CD4-positive, alpha-beta T cell treated with Interleukin-4 for 1 hour (primary cell): ENCODE measurements around the gene DPP4.

ENCODE experiments used
- DNase-seq, 2 donors: peaks; one replicate each; pipeline ENCODE4 v3.0.0-alpha.2; 2020 to 2022

The DPP4 gene

DNA sequence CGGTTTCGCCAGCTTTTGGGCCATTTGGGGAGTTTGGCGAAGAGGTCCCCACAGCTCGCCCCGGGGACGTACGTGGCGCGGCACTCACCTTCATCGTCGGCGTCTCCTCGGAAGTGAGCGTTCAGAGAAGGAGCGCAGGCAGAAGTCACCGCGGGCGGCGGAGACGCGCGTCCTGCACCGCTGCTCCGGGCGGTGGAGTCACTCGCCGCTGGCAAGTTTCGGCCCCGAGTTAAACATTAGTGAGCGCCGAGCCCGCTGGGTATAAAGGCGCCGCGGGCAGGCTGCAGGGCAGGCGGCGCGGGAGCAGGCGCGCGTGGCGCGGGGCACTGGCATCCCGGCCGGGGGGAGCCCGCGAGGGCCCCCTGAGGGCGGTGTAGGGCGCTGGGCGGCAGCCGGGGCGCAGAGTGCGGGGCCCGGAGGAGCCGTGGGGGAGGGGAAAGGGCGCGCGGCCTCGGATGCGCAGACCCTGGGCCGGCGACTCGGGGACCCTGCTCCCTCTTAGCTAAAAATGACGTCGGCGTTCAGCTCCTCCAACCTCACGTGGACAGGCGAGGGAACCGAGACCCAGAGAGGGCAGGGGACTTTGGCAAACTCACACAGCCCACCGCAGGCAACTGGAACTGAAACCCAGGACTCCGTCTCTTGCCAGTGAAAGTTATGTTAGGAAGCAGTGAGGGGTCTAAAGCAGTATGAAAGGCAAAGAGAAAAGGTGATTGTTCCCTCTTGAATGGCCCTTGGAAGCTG lies at the start of gene DPP4:
Gene DPP4, minus strand, starts transcription at position 328 of the 744 bp plus-strand sequence. Its CDS starts 234 bp downstream, at position 94.
- peak; percentile 37 to 51 for DNase-seq

DNA sequence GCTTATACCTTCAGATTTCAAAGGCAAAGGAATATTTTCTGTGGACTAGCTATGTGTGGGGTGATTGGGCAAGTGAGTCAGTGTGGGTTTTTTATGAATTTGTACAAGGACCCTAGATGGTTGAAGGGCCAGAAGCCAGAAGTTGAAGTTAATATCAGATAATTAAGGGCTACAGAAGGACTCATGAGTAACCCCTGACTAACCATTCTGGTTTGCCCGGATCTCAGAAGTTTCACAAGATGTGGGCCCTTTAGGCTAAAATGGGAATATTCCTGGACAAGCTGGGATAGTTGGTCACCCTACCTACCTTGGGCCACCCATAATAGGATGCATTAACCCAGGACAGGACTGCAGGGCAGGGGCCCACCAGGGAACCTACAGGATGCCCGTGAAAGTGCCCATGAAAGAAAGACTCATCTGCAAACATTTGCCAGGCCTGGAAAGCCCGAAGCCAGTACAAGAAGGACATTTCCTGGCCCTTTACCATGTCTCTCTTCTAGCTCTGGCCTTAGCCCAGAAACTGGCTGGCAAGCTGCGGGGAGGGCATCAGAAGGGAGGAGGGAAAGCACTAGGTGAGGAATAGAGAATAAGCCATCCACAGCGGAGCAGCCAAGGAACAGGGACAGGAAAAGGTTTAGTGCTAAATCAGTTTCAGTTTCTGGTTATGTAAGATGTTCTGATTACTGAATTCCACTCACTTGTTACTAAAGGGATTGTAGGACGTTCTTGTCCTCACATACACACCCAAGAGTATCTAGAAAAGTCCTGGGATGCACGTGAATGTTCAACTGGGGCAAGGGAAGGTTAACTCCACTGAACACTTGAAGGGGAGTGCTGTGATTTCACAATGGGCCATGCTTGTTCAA lies 44.4 kb upstream of the DPP4 start:
- DNase-seq: no peak

DNA sequence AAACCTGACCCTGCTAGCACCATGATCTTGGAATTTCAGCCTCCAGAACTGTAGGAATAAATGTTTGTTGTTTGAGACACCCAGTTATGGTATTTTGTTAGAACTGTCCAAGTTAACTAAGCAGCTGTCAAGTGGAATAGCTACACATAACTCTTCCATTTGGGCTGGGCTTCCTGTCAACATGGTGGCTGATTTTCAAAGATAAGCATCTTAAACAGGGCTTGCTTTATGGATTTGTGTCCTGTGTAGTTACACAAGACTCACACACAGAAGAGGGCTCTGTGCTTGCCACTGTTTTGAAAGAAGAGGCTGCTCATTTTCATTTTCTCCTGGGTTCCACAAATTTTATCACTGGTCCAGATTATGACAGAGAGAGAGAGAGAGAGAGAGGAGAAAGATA lies 42.3 kb upstream of the DPP4 start:
- no peak for DNase-seq

DNA sequence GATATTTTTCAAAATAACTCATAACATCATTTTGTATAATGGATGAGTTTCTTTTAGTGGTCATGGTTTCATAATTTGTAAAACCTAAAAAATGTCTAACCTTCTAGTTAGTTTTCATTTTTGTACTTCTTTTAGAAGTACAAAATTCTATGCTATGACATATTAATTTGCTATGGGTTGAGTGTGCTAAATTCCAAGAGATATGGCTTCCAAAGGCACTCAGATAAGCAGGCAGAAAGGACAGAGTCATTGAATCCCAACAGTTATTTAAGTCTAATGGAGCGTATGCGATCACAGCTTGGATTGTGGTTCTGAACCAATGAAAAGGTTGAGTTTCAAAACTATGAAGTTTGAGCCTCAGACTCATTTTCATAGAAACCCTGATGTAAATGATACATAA lies 41.1 kb upstream of the DPP4 start:
- DNase-seq: no peak

DNA sequence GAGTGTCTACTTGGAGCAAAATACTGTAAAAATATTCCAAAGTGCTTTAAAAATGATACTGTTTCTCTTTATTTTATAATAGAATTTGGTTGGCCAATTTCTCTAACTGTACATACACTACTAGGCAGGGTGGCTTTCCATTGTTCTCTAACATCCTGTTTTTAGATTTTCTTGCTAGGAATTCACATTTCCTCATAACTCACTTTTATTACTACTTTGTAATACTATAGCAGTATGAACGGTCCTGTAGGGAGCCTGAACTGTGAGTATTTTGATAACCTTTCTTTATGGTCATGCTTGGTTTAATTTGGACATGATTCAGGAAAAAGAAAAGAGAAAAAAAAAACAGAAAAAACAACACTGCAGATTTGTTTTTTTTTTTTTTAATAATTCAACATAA lies 40.3 kb upstream of the DPP4 start:
- no peak for DNase-seq

DNA sequence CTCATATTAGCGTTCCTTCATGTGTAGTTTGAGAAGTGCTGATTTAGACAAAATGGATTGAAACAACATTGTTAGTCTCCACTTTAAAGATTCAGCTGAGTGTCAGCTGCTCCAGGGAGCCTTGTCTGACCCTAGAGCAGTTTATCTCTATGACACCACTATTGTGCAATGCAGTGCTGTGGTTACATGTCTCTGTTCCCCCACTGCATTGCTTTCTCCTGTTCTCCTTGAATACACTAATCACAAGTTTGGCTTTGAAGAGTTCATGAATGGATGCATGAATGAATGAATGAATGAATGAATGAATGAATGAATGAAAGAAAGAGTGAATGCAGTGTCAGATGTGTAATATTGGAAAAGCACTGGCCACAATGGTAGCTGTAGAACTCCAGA lies 39.8 kb upstream of the DPP4 start:
- no peak for DNase-seq

DNA sequence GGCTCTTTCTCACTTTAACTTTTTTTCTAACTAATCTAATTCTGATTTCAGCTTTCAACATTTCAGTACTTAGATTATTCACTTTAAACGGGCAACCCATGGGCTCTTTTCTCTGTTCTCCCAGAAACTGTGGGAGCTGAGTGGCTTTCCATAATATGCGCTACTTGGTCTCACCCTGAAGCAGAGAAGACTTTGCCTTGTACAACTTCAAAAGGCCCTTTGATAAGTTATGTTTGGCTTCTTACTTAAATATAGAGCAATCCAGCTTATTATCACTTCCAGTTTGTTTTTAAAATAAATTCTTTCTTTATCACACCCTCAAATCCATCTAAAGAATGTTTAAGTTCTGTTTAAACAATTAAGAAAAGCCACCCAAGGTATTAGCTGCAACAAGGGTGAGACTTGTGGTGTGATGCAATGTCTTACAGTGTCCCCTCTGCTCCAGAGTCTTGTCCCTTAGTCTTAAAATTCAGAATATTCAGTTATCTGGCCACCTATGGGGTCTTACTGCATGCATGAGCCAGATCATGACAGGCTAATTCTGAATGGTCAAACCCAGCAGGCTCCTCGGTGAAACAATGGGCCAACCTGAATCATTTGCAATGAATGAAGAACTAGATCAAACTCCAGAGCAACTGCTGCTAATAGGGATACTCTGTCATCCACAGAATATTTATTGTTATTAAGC lies 39.2 kb upstream of the DPP4 start:
- DNase-seq: no peak

DNA sequence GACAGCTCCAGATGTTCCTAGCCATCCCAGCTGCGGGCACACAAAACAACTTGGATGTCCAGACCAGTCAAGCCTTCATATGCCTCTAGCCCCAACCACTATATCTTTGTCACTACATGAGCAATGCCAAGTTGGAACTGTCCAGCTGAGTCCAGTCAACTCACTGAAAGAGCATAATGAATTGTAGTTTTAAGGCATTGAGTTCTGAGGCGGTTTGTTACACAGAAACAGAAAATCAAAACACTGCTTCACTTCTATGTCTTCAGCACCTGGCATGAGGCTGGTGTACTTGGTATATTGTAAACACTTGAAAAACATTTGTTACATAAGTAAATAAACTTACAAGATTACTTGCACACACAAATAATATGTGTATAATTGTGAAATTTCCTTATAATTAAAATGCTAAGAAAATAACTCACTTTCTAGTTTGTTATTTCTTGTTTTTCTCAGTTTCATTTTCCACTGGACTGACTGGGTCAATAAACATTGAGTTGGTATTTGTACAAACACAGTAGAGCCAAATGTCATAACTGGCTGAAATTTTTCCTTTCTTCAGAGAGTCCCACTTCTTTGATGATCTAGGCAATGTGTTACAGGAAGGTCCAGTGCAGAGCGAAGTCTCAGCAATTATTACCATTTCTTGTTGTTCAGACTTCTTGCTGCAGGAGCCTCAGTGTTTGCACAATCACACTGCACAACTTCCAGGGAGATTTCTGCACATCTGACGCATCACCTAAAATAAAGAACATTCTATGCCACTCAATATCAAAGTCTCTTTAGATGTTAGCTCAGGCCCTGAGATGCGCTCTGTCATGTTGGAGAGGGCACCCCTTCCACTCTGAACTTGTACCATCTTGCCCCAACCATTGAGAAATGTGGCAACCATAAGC lies 38.2 kb upstream of the DPP4 start:
- DNase-seq: no peak

DNA sequence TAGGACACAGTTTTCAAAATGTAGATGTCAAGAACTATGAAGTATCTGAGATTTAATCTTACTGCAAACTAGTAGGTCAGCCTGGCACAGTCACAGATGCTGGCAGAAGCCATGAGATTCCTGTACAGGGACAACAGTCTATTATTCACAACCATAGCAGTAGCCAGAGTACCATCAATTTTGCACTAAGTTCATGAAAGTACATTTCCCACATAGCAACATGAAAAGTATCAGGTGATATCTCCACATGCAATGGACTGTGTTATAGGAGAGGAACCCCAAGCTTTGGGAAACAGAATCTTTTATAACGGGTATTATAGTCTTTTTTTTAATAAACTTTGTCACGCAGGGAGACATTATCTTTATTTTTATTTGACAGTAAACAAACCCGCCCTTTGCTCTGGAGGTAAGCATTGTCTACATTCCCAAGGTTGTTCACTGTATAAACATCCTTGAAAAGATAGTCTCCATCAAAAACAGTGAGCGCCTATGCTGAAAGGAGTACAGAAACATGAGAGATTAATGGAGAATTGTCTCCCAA lies 33.4 kb upstream of the DPP4 start:
- no peak for DNase-seq

DNA sequence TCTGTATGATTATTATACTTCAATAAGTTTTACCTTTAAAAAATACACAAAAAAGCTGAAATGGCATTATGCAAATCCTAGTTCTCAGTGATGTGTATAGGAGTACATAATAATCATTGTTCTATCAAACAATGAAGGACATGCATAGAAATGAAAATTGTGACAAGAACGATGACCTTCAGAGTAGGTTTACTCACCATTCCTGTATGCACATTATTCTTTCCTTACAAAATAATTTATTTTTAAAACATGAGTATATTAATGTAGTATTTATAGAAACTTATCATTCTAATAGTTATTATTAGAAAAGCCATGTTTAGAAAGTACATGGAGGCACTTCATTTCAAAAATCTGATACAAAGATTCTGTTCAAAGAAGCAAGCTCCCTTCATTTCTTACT lies 32.7 kb upstream of the DPP4 start:
- no peak for DNase-seq

DNA sequence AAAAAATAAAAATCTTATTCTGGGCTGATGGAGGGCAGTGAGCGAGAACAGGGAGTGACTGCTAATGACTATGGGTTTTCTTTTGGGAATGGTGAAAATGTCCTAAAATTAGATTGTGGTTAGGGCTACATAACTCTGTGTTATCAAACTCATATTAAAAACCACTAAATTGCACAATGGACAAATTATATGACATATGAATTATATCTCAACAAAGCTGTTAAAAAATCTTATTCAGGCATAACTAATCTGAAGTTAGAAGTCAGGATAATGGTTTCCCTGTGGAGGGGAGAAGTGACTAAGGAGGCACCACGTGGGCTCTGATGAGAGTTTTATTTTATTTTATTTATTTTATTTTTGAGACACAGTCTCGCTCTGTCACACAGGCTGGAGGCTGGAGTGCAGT lies 32.1 kb upstream of the DPP4 start:
- DNase-seq: no peak

DNA sequence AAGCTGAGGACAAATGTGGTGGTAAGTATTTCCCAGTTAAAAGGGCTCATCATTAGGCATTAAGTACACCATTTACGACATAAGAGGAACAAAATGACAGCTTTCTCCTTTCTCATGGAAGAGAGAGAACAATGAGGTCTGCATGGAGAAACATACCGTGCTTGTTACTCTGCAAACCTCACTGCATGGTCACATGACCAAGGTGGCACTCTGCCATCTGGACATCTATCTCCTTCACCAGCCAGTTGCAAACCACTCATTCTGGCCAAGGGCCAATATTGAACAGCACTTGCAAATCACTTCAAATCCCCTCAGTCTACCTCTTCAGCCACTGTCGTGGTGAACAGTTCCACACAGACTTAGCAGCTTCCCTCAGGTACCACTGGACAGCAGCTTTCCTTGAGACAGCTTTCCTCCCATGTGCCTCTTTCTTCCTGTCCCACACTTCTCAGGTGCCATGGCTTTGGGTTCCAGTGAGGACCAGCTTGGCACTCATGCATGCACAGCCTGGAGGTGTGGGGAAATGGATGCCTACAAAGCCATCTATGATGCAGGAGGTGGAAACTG lies 29.5 kb upstream of the DPP4 start:
- DNase-seq: no peak

DNA sequence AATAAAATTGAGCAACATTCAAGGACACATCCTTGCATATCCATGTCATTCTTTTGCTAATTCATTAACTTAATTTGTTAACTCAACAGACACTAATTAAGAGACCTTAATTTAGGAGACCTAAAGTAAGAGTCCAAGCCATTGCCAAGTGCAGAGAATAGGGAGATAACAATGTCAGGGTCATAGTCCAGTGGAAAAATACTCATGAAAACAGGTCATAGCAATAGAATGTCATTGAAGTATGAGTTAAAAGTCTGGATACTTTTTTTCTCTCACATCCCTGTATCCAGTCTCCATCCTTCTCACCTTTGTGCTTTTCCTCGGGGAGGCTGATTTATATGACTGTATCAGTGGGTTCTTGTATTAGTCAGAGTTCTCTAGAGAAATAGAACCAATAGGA lies 26.6 kb upstream of the DPP4 start:
- no peak for DNase-seq

DNA sequence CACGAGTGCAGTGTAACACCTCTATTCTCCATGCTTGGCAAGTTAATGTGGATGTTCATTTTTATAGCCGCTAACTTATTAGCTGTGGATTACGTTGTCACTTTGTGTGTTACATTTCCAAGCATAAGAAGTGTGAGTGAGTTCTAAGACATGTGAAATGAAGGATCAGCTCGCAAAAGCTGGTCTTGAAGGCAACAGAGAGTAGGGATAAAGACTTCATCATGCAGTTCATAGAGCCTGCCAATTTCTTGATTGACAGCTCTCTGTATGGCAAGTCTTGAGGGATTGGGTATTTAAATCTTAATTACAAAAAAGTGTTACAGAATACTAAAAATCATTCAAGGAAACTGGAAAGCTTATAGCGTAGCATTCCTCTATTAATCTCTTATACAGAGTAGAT lies 25.8 kb upstream of the DPP4 start:
- no peak for DNase-seq

DNA sequence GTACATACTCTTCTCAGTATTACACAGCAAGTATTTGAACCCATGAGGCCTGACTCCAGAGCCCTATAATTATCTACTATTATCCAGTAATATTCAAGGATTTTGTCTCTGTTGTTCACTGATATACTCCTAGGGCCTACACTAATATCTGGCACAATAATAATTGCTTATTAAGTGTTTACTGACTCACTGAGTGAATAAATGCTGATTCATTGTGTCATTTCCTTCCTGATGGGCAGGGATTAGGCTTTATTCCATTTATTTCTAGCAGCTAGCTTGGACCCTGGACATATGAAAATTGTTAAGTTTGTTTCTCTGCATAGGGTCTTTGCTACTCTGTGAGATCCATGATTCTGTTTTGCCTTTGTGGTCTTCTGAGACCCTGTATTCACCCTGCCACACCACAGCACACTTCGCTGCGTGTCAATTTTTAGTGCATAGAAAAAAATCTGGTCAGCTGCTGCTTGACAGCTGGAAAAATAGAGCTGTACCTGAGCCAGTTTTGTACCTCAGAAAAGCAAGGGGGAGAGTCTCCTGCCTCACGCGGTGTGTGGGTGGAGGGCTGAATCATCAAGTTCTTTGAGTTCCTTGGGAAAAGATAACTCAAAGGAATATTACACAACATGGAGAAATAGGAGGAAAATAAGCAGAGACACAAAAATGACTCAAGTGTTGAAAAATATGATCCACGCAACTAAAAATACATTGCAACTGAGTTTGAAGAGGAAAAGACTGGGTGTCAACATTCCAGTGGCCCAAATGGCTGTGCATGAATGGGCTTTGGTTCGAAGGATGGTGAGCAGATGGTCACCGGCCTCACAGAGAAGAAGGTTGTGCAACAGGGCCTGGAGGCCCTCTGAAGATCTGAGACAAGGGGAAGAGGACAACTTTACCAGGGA lies 18.9 kb upstream of the DPP4 start:
- DNase-seq: no peak

DNA sequence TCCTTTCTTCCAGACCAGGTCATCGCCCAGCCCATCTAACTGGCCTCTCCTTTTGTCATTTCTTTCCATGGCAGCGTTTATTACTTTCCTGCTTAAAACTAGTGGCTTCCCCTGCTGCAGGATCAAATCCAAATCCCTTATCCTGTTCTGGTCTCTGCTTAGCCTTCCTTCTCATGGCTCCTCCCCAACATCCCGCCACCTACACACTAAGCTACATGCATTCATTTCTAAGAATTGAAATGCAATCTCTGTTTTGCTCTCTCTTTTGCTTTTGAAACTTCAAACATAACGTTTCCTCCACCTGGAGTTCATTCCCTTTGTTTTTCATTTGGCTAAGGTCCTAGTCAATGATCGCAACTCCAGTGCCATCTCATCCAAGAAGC lies 18.0 kb upstream of the DPP4 start:
- DNase-seq: no peak

DNA sequence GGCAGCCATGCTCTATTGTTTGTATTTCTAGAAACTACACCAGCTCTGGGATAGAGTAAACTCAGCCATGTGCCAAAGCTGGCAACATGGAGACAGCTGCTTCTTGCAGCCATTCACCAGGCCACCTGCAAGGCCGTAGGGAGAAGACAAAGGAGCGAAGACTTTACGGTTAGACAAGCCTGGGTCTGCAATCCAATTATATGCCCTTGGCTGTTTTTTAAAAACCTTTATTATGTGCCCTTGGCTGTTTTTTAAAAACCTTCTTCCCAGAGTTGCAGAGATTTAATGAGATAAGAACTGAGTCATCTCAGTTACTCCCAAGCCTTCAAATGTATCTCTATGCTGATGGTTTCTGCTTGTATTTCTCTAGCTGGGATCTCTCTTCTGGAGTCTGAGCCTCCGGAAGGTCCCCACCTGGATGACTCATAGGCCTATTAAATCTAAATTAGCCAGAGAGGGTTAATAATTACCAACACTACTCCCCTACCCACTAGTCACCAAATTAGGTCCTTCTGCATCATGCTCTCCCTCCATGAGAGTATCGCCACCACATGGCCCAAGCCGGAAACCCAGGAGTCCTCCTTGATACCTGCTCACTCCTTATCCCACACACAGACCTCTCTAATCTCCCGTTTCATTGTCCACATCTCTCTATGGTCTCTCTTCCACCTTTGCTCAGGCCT lies 17.5 kb upstream of the DPP4 start:
- peak in 1 of 2 donors; percentile 35 for DNase-seq

DNA sequence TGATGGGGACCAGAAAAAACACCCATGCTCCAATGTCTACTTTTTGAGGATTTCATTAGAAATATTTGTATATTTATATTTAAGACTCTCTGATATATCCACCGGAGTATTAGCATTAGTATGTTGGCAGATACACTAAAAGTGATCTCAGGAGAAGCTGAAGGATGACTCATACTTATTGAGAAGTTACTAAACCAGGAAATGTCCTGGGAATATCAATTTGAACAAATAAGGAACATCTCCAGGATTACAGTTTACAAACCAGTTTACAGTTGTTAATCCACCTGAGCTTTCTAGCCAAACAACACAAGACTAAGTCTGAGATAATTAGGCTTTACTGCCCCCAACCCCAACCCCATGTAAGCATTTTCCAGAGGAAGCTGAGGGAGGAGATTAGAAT lies 16.1 kb upstream of the DPP4 start:
- DNase-seq: no peak

DNA sequence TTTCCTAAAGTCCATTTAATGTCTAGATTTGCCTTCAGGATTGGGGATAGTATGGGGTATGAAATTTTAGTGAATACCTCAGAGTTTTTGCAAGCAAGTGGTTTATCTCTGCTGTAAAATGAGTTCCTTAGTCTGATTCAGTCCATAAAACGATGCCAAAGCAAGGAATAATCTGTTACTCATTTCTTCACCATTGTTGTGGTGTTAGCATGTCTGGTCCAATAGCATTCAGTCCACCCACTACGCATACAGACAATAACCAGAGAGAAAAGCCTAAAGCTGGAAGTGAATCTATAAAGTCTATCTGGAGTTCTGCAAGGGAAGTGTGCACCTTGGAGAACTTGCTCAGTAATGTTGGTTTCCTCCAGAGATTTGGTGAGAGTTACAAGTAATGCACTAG lies 12.9 kb upstream of the DPP4 start:
- no peak for DNase-seq
